Tibial nerve (tissue), 4 donors: ENCODE results near the gene CCDC183. TPM values are rescaled to one million over a fixed set of nuclear protein-coding genes. Genes with fewer than 3 reads are reported as not detected.
"Not testable (repeated sequence)": the region's sequence is repeated elsewhere in the genome, so short reads cannot be mapped to it uniquely, and the experiment has no call there.

Source experiments
- DNase-seq, 2 donors: peaks; one replicate each; pipeline ENCODE4 v3.0.0-alpha.2; 2019; ENCODE audit warnings: low spot score in 2 of 2
- H3K27ac ChIP-seq, 4 donors: fragments of 200-600 bp; sonication (generic) in 3 of 4; one replicate each; pipeline ENCODE4 v1.5.1; 2017 to 2019; ENCODE audit warnings: mild to moderate bottlenecking in 1 of 4
- H3K27me3 ChIP-seq, 2 donors: fragments of 200-600 bp; sonication (generic) in 1 of 2; one replicate each; pipeline versions ENCODE4 v1.5.1 to v1.6.0; 2017 to 2019
- H3K36me3 ChIP-seq, 3 donors: fragments of 200-600 bp; sonication (generic); one replicate each; pipeline ENCODE4 v1.5.1; 2018 to 2019
- H3K4me1 ChIP-seq, 4 donors: fragments of 200-600 bp; sonication (generic) in 3 of 4; one replicate each; pipeline ENCODE4 v1.5.1; 2017 to 2019
- H3K4me3 ChIP-seq, 4 donors: fragments of 200-600 bp; sonication (generic) in 3 of 4; one replicate each; pipeline ENCODE4 v1.5.1; 2017 to 2019; ENCODE audit warnings: mild to moderate bottlenecking in 1 of 4, moderate library complexity in 1 of 4
- H3K9me3 ChIP-seq, 4 donors: fragments of 200-600 bp; sonication (generic) in 3 of 4; one replicate each; pipeline ENCODE4 v1.5.1; 2017 to 2019
- EP300 ChIP-seq, 2 donors: sonication (generic); formaldehyde crosslinking; IDR thresholded peaks; one replicate each; pipeline ENCODE4 v1.6.1; 2017; ENCODE audit warnings: antibody characterized with exemption in 2 of 2, mild to moderate bottlenecking in 1 of 2
- POLR2A ChIP-seq, 2 donors: fragments of 450-650 bp; IDR thresholded peaks; one replicate each; pipeline ENCODE4 v1.6.1; 2017; ENCODE audit warnings: antibody characterized with exemption in 2 of 2, mild to moderate bottlenecking in 2 of 2, moderate library complexity in 2 of 2
- WGBS, 2 donors: methylation state at CpG; one replicate each; pipeline ENCODE4 v1.1.5; 2018; 5-methylcytosine and 5-hydroxymethylcytosine counted together
- total RNA-seq, 4 donors: library from RNA; depleted of rRNA; stranded (reverse); fragments of >200 nt; gene quantifications; one replicate each; pipeline ENCODE4 v1.1.0, GENCODE V29; 2016
- TF ChIP-seq, protein P1 (sequence below), 5 experiments: fragments of 200-600 bp in 3 of 5; fragments of 450-650 bp in 2 of 5; sonication (generic) in 3 of 5; IDR thresholded peaks; one replicate each; pipeline ENCODE4 v1.5.1; 2016 to 2019; ENCODE audit warnings: antibody characterized with exemption in 5 of 5, mild to moderate bottlenecking in 3 of 5, moderate library complexity in 2 of 5

The CCDC183 gene
- total RNA-seq, 4 donors from 2014 or later = 1.5 to 5.1 (median 4.1) TPM

DNA sequence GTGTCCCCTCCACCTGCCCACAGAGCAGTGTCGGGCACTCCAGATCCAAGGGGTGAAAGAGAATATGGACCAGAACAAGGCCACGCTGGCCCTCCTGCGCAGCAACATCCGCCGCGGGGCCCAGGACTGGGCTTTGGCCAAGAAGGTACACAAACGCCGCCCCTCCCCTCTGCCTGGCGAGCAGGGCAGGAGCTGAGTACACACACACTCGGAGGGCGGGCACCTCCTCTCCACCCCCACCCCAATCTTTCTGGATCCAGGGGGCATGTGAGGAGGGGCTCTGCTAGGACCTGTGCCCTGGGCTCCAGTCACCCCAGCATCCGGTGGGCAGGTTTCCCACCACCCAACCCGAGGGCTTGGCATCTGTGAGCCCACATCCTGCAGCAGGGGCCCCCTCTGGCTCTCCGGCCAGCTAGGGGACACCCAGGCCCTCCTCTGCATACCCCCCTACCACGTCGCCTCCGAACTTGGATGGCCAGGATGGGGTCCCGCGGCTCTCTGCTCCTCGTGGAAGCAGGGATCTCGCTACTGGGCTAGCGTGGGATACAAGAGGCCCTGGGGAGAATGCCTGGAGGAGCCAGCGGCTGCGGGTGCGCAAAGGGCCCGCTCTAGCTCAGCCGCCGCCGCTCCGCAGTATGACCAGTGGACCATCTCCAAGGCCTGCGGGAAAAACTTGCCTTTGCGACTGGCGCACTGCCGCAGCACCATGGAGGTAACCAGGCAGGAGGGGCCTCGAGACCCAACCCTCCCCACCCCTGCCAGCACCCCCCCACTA lies 3.1 kb downstream of the CCDC183 start:
- Histone ChIP-seq H3K9me3 (no peaks in the 10 kb centered on the region), H3K36me3 (peaks cover 0 to 9% (median 0%) of the 10 kb centered on the region in 3 donors), H3K27ac (no peak overlapping the region), H3K4me1 (peaks cover 0 to 35% (median 17%) of the 10 kb centered on the region in 4 donors), H3K27me3 (peaks cover 0 to 64% of the 10 kb centered on the region in 2 donors), H3K4me3 (peak overlapping the region in 2 of 4 donors; percentile 32 to 47)
- no peak for DNase-seq
- TF ChIP-seq, protein P1, sequence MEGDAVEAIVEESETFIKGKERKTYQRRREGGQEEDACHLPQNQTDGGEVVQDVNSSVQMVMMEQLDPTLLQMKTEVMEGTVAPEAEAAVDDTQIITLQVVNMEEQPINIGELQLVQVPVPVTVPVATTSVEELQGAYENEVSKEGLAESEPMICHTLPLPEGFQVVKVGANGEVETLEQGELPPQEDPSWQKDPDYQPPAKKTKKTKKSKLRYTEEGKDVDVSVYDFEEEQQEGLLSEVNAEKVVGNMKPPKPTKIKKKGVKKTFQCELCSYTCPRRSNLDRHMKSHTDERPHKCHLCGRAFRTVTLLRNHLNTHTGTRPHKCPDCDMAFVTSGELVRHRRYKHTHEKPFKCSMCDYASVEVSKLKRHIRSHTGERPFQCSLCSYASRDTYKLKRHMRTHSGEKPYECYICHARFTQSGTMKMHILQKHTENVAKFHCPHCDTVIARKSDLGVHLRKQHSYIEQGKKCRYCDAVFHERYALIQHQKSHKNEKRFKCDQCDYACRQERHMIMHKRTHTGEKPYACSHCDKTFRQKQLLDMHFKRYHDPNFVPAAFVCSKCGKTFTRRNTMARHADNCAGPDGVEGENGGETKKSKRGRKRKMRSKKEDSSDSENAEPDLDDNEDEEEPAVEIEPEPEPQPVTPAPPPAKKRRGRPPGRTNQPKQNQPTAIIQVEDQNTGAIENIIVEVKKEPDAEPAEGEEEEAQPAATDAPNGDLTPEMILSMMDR (IDR thresholded peaks at IDR 0.05) = no peak
- TF ChIP-seq POLR2A (IDR thresholded peaks at IDR 0.05) = no peak
- 27 to 35% methylated on average over 21 to 27 of the region's 35 CpGs for WGBS, 2 donors

DNA sequence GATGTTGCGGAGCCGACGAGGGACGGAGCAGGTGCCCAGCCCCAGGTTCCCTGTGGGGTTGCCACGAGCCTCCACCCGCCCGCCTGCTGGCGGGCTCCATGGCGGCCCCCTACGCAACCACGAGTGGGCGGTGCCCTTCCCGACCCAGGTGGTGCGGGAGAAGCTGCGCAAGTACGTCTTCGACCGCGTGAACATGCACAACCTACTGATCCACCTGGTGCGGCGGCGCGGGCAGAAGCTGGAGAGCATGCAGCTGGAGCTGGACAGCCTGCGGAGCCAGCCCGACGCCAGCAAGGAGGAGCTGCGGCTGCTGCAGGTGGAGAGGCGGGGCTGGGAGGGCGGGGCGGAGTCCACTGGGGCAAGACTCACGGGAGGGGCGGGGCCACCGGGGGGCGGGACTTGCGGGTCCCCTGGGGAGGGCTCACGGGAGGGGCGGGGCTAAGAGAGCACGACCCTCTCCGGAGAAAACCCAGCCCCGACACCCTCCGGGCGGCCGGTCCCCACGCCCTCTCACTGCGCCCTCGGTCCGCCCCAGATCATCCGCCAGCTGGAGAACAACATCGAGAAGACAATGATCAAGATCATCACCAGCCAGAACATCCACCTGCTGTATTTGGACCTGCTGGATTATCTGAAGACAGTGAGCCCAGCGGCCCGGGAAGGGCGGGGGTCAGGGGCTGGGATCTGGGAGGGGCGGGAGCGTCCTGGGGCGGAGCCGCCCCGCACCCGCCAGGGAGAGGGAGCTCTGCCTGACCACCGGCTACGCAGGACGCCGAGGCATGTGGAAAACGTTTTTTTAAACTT lies 3.9 kb downstream of the CCDC183 start:
- Histone ChIP-seq H3K27me3 (peaks cover 0 to 64% of the 10 kb centered on the region in 2 donors), H3K4me3 (peak overlapping the region; percentile 2 to 47 (median 29))

DNA sequence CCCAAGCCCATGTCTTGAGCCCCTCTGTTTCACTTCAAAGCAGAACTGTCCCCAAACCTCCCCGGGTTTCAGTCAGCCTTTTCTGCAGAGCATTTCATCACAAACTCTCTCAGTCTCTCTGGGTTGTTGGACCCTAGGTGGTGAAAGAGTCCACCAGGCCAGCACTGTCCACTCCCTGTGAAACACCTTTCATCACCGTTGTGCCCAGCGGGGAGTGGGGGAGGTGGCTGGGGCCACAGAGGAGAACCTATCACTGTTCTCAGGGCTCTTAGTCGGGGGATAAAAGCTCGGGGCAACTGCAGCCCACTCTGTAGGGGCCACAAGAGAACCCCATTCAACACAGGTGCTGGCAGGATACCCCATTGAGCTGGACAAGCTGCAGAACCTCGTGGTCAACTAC lies 6.2 kb downstream of the CCDC183 start:
- DNase-seq = no peak
- H3K4me3 ChIP-seq = no peak overlapping the region
- 77 to 82% methylated on average over 6 of the region's 6 CpGs for WGBS, 2 donors
- H3K36me3 ChIP-seq = peaks cover 0 to 16% (median 0%) of the 10 kb centered on the region in 3 donors
- H3K27ac ChIP-seq = no peak overlapping the region
- peaks cover 0 to 53% of the 10 kb centered on the region in 2 donors for H3K27me3 ChIP-seq
- no peaks in the 10 kb centered on the region for H3K9me3 ChIP-seq
- TF ChIP-seq, protein P1 (IDR thresholded peaks at IDR 0.05) = no peak
- TF ChIP-seq EP300 (IDR thresholded peaks at IDR 0.05) = no peak
- TF ChIP-seq POLR2A (IDR thresholded peaks at IDR 0.05) = no peak
- peaks cover 0 to 41% (median 28%) of the 10 kb centered on the region in 4 donors for H3K4me1 ChIP-seq

More for the DNA sequence above, 3.9 kb downstream of the CCDC183 start:
- Histone ChIP-seq H3K36me3 (peaks cover 0 to 12% (median 0%) of the 10 kb centered on the region in 3 donors), H3K9me3 (no peaks in the 10 kb centered on the region), H3K4me1 (peaks cover 0 to 35% (median 17%) of the 10 kb centered on the region in 4 donors), H3K27ac (no peak overlapping the region)
- 0 to 1% methylated on average over 24 to 37 of the region's 63 CpGs for WGBS, 2 donors
- TF ChIP-seq POLR2A (IDR thresholded peaks at IDR 0.05) (no peak), EP300 (IDR thresholded peaks at IDR 0.05) (no peak)
- TF ChIP-seq, protein P1 (IDR thresholded peaks at IDR 0.05) = no peak
- DNase-seq = peak; percentile 32 to 37

DNA sequence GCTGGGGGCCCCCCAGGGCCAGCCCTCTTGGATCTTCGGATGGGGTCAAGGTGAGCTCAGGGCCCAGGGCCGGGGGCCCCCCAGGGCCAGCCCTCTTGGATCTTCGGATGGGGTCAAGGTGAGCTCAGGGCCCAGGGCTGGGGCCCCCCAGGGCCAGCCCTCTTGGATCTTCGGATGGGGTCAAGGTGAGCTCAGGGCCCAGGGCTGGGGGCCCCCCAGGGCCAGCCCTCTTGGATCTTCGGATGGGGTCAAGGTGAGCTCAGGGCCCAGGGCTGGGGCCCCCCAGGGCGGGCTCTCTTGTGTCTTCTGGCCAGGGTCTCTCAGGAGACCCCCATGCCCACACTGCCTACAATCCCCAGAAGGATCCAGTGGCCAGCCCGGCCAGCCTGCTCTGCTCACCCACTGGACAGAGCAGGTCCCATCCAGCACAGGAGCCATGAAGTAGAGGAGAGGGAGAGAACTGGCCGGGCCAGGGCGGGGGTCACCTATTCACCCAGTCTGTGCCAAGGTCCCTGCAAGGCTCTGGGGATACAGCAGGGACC lies 6.9 kb downstream of the CCDC183 start:
- DNase-seq, H3K9me3 ChIP-seq, H3K27ac ChIP-seq, H3K4me3 ChIP-seq: not testable (repeated sequence)
- WGBS, 2 donors = 80 to 100% methylated on average over 3 of the region's 9 CpGs
- Histone ChIP-seq H3K36me3 (peaks cover 0 to 16% (median 0%) of the 10 kb centered on the region in 3 donors), H3K27me3 (peaks cover 0 to 46% of the 10 kb centered on the region in 2 donors), H3K4me1 (peaks cover 0 to 41% (median 28%) of the 10 kb centered on the region in 4 donors)

DNA sequence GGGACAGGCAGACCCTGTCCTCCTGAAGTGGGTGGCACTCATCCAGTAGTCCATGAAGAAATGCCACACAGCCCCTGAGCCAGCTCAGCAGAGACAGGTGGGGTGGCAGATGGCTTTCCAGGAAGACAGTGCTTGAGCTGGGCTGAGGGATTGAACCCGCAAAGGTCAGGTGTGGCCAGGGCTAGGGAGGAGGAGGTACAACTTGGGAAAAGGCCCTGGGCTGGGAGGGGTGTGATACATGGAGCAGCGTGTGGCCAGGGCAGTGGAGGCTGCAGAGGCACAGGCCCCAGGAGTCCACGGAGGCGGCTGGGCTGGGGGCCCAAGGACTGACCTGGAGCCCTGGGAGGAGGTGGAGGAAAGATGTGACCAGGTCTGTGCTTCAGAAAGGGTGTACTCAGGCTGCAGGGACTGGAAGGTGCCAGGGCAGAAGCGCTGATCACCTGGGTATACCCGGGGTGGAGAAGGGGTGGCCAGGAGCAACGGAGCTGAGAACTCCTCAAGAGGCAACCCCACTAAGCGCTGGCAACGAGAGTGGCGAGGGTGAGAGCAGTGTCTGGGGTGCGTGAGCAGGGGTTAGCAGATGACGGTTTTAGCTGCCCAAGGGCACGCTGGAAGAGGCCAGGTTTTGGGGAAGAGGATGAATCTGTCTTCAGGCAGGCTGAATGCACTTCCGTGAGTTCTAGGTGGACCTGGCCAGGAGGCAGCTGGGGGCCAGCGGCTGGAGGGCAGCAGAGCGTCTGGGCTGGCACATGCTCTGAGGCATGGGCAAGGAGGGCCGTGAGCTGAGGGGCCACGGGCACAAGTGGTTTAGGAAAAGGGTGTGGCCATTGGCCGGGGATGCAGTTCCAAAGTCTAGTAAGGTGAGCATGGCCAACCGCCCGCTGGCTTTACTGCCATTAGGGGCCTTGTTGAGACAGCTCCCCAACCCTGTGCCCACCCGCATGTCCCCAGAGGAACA lies 7.7 kb downstream of the CCDC183 start:
- Histone ChIP-seq H3K27me3 (peaks cover 0 to 38% of the 10 kb centered on the region in 2 donors), H3K4me3 (no peak overlapping the region), H3K4me1 (peaks cover 0 to 44% (median 28%) of the 10 kb centered on the region in 4 donors), H3K36me3 (peaks cover 0 to 16% (median 0%) of the 10 kb centered on the region in 3 donors), H3K9me3 (no peaks in the 10 kb centered on the region), H3K27ac (no peak overlapping the region)
- DNase-seq = no peak
- 96% methylated on average over 22 of the region's 22 CpGs for WGBS, 2 donors
- TF ChIP-seq, protein P1 (IDR thresholded peaks at IDR 0.05) = no peak
- TF ChIP-seq EP300 (IDR thresholded peaks at IDR 0.05) (no peak), POLR2A (IDR thresholded peaks at IDR 0.05) (no peak)
